HEK293T (cell line): Measurements from ENCODE around the gene DNAI1.

Experiments used
- ARNT ChIP-seq: fragments of 450-650 bp; IDR thresholded peaks from 2 replicates; pipeline ENCODE4 v1.6.1; 2017; ENCODE audit warnings: mild to moderate bottlenecking
- PKNOX1 ChIP-seq: fragments of 450-650 bp; IDR thresholded peaks from 2 replicates; pipeline ENCODE4 v1.6.1; 2016
- SUZ12 ChIP-seq: fragments of 450-650 bp; IDR thresholded peaks from 2 replicates; pipeline ENCODE4 v1.6.1; 2016; ENCODE audit warnings: mild to moderate bottlenecking

GRCh38 chr9:34546102-34546833 is 87.7 kb downstream of the DNAI1 start:
- TF ChIP-seq ARNT (no peak), SUZ12 (no peak), PKNOX1 (no peak)
